HG03066 (cell line): ENCODE measurements around the gene ACSF3.
"Not testable (repeated sequence)": the region's sequence is repeated elsewhere in the genome, so short reads cannot be mapped to it uniquely, and the experiment has no call there.

Experiments
- ATAC-seq: cut with Tn5 transposase; IDR thresholded peaks from one replicate; pipeline ENCODE4 v1.9.1; 2021; ENCODE audit warnings: low read depth; ENCODE audit not compliant: unreplicated experiment

The ACSF3 gene

DNA sequence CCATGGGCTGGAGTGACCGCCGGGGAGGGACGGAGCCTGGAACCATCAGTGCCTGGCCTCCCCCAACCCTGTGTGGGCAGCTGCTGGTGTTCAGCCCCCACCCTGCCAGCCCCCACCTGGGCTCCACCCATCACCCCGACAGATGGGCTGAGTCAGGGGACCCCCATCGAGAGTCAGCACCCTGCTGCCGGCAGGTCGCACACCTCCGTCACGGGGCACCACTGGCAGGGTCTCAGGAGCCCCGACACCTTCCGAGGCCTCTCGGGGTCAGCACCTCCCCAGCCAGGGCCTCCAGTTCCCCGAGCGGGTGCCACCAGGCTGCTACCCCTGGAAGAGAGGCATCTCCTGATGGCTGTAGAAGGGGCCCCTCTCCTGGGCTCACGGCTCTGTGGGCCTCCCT lies 38.3 kb upstream of the ACSF3 start:
- ATAC-seq: no peak

DNA sequence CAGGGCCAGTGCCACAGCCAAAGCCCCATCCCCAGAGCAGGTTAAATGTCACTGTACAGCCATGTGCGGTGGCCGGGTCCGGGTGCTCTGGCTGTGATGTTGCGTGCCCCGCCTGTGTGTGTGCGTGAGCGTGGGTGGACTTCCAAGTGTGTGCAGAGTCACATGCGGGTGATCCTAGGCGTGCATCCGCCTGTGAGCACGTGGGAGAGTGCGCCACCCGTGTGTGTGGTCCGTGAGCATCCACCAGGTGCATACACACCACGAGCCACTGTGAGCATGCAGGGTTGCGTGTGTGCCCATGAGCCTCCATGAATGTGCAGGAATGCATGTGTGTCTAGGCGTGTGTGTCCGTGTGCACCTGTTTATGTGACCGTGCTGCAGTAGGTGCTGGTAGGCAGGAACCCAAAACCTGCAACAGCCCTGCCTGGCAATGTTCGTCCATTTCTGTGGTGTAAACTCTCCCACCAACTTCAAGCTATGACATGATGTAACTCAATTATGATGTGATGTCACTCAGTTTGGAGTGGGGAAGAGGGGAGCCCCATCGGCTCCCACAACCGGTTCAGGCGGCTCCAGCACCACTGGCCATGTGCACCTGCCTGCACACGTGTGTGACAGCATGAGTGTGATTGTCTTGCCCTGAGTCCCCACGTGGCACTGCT lies 37.6 kb upstream of the ACSF3 start:
- ATAC-seq: no peak

GRCh38 chr16:89056592-89056991 lies 37.1 kb upstream of the ACSF3 start:
- ATAC-seq: no peak

GRCh38 chr16:89057738-89058137 lies 35.9 kb upstream of the ACSF3 start:
- no peak for ATAC-seq

DNA sequence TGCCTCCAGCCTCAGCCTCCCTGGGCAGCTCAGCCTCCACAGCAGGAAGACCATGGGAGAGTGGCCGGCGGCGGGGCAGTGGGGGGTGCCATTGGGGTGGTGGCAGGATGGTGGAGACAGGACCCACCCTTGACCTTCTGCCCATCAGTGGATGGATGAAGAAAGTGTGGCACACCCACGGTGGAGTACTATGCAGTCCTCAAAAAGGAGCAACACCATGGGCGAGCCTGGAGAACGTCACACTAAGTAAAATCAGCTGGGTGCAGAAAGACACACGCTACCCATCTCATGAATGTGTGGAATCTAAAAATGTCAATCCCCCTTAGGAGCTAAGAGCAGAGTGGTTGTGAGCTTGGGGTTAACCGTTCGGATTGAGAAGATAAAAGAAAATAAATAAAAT lies 34.8 kb upstream of the ACSF3 start:
- no peak for ATAC-seq

DNA sequence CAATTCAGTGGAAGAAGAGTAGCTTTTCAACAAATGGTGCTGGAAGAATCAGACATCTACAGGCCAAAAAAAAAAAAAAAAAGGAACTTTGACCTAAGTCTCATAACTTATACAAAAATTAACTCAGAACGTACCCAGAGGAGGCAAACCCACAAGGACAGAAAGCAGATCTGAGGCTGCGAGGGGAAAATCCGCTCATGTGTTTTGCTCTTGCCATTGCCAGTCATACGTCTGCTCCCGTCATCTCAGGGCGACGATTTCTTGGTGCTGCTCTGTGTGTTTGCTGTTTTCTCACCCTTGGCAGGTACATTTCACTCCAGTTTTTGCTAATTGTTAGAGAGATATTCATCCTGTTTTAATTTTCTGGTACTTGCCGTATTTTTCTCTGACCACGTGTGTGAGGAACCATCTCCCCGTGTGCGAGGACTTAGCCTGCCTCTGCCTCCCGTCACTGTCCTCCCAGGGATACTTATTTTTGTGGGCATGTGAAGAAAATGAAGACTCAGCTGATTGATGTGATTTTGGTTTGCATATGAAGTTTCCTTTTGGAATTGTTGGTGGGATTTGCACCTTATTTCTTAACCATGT lies 33.4 kb upstream of the ACSF3 start:
- no peak for ATAC-seq

GRCh38 chr16:89061086-89061485 lies 32.6 kb upstream of the ACSF3 start:
- no peak for ATAC-seq

DNA sequence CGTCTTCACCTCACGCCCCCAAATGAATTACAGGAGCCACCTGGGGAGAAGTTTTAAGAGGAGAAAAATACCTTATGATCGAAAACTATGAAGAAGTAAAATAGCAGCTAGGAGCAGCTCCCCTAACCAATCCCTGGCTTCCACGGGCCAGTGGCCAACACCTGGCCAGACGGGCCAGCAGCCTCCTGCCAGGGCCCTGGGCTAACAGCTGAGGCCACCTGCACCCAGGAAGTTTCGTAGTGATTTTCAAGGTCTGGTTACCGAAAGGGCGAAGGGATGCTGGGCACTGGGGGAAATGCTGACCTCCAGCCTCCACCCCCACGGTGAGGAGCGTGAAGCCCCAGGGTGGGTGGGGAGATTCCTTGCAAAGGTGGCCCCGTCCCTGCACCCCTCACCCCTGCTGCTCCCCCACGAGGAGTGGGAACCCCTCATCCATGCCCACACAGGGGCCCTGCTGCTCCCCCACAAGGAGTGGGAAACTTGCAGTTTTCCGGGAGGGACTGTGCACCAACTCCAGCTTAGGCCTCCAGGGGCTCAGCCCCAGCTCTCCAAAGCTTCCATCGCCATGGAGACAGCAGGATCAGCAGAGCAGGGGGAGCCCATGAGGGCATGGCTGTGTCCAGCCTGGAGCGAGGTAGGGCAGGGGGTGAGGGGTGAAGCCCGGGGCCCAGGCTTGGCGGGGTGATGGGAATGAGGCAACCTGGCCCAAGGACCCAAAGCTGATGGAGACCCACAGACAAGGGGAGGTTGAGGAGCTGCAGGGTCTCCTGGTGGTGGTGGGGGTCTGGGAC lies 31.9 kb upstream of the ACSF3 start:
- no peak for ATAC-seq

DNA sequence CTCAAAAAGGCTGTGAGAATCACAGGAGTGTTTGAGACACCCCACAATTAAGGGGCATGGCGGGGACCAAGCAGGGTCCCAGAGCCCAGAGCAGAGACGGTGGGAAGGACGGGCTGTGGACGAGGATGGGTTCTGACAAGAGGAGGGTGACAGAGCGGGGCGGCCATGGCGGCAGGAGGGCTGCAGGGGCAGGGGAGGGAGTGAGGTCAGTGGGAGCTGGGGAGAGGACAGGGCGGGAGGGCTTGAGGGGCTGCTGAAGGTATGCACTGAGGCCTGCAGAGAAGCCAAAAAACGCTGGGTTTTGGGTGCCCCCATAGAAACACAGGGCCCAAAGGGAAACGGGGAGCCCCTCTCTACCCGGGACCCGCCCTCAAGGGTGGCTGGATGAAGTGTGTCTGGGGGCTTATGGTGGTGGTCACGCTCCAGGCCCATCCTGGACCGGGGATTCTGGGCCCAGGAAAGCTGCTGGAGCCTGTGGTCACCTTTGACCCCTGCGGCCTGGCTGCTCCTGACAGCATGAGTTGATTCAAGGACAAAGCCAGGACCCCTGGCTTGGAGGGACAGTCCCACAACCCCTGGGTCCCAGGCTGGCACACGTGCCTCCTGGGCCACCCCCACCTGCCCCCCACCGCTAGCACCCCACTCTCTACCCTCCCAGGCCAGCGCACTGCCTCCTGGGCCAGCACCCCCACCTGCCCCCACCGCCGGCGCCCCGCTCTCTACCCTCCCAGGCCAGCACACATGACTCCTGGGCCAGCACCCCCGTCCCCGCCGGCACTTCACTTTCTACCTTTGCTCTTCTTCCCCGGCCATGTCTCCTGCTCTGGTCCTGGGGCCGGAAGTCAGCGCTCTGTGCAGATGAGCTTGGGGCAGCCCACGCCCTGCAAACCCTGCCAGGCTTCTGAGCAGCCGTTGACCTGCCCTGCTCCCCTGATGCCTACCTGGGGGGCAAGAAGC lies 31.0 kb upstream of the ACSF3 start:
- no peak for ATAC-seq

- ATAC-seq: no peak
Measured at GRCh38 chr16:89063768-89064320, 29.8 kb upstream of the ACSF3 start.

DNA sequence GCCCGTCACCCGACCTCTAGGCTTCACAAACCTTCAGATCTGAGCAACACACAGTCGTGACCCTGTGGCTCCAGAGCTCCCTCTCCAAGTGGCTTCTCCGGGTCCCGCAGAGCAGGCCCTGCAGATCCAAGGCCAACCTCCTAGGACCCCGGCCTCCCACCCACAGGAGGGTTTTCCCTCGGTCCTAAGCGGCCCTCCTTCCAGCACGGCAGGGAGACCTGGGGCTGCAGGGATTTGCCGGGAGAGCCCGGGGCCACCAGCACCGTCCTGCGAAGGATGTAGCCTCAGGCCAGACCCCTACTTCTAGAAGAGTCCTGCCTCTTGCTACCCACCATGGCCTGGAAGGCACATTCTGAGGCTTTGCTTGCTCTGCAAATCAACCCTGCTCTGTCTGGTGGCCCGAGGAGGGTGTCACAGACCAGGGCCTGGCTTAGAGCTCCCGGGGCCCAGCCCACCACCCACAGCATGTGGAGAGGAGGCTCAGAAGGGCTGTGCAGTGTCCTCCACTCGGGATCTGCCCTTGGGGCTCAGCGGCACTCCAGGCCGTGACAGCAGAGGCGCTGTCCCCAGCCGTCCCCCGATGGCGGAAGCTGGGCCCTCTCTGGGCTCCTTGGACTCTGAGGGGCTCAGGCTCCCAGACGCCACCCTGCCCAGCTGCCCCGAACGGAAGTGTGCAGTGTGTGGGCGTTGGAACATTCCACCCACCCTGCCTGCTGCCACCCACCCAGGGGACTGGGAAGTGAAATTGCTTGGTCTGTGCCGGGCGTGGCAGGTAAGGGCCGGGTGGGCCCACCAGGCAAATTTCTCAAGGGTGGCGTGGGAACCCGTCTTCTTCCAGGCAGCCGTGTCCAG lies 28.8 kb upstream of the ACSF3 start:
- ATAC-seq: no peak

DNA sequence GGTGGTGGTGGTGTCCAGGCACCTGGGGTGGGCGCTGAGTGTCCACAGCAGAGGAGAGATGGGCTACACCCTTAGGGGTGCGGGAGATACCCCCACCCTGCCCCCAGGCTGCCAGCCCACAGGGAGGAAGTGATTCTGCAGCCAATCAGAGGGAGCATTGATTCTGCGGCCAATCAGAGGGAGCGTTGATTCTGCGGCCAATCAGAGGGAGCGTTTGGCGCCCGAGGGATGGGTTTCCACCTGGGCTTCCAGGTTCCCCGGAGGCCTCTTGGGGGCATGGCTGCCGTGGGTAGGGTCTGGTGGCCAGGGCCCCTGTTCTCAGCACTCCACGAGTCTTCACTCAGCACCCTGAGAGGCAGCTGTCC lies 28.2 kb upstream of the ACSF3 start:
- ATAC-seq: no peak

DNA sequence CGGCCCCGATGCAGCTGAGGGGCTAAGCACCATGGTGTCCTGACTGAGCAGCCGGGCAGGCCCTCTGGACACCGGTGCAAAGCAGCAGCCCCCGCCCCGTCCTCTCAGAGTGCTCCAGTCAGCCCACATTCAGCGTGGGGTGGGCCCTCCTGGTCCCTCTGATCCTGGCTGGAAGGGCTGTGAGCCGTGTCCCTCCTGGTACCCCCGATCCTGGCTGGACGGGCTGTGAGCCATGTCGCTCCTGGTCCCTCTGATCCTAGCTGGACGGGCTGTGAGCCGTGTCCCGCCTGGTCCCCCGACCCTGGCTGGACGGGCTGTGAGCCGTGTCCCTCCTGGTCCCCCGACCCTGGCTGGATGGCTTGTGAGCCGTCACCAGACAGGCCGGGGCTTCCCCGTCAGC lies 26.9 kb upstream of the ACSF3 start:
- no peak for ATAC-seq

DNA sequence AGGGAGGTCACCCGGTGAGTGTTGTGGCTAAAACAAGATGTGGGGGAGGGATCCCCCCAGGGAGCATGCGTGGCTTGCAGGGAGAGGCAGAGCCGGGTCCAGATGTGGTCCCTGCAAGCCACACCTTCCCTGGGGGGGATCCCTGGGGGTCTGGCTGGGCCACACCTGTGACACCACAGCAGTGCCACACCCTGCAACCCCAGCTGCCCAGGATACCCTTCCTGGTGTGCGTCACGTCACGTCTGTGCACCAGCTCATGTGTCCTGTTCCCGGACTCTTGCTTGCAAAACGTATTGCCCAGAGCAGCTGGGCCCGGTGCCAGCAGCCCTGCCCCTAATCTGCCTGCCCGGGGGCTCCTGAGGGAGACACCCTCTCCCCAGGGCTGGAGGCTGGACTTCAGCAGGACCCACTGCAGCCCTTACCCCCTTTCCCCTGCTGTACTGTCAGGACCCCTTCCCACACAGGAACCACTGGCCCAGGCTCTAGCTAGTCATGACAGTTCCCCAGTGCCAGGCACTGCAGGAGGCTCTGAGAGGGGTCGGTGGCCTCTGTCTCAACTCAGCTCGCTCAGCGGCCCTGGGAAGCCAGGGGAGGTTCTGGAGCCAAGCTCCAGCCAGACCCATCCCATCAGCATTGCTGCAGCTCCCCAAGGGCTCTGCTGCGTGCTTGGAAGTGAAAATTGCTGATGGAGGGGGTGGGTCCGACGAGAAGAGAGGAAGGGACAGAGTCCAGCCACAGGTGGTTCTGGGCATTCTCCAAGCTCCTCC lies 25.8 kb upstream of the ACSF3 start:
- ATAC-seq: no peak

DNA sequence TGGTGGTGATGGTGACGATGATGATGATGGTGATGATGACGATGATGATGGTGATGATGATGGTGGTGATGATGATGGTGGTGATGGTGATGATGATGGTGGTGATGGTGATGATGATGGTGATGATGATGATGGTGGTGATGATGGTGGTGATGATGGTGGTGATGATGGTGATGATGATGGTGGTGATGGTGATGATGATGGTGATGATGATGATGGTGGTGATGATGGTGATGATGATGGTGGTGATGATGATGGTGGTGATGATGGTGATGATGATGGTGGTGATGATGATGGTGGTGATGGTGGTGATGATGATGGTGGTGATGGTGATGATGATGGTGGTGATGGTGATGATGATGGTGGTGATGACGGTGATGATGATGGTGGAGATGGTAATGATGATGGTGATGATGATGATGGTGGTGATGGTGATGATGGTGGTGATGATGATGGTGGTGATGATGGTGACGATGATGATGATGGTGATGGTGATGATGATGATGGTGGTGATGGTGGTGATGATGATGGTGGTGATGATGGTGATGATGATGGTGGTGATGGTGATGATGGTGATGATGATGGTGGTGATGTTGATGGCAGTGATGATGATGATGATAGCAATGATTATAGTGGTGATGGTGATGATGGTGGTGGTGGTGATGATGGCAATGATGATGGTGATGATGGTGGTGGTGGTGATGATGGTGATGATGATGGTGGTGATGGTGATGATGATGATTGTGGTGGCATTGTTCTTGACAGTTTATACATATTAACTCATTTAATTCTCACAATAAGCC lies 24.6 kb upstream of the ACSF3 start:
- ATAC-seq: not testable (repeated sequence)

DNA sequence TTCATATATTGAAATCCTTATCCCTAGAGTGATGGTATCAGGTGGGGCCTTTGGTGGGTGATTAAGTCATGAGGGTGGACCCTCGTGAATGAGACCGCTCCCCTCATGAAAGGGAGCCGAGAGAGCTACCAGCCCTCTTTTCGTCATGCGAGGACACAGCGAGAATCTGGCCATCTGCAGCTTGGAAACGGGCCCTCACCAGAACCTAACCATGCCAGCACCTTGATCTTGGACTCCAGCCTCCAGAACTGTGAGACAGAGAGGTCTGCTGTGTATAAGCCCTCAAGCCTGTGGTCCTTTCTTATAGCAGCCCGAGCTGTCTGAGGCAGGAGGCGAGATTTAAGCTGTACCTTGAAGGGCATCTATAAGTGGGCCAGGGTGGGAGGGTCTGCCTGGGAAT lies 23.7 kb upstream of the ACSF3 start:
- no peak for ATAC-seq

- ATAC-seq: no peak
Measured at GRCh38 chr16:89070590-89070989, 23.1 kb upstream of the ACSF3 start.
